GM12878 (cell line): ENCODE results near the gene LIMK1. TPM values are rescaled to one million over a fixed set of nuclear protein-coding genes. Genes with fewer than 3 reads are reported as not detected.

Experiments used
- ATF7 ChIP-seq: fragments of 450-650 bp; IDR thresholded peaks from 2 replicates; pipeline ENCODE4 v1.6.1; 2016; ENCODE audit warnings: low read depth, mild to moderate bottlenecking
- BCL11A ChIP-seq: IDR thresholded peaks from 2 replicates; pipeline ENCODE4 v1.6.1; 2011; ENCODE audit warnings: low read depth, low read length
- CHD2 ChIP-seq: IDR thresholded peaks from 2 replicates; pipeline ENCODE4 v1.6.1; 2011; ENCODE audit warnings: low read depth, low read length, improper control_type of control experiment, borderline replicate concordance
- DPF2 ChIP-seq: fragments of 450-650 bp; IDR thresholded peaks from 2 replicates; pipeline ENCODE4 v1.6.1; 2017; ENCODE audit warnings: mild to moderate bottlenecking
- EGR1 ChIP-seq, 2 experiments: IDR thresholded peaks; 1 replicate in 1 of 2; 2 replicates in 1 of 2; pipeline ENCODE4 v1.6.1; 2011 to 2012; ENCODE audit warnings: low read depth in 2 of 2, low read length in 2 of 2, borderline replicate concordance in 1 of 2, mild to moderate bottlenecking in 1 of 2, moderate library complexity in 1 of 2
- ESRRA ChIP-seq: IDR thresholded peaks from 2 replicates; pipeline ENCODE4 v1.6.1; 2012; ENCODE audit warnings: mild to moderate bottlenecking, low read length, improper control_type of control experiment
- NBN ChIP-seq: fragments of 450-650 bp; IDR thresholded peaks from 2 replicates; pipeline ENCODE4 v1.6.1; 2016
- NFXL1 ChIP-seq: fragments of 450-650 bp; IDR thresholded peaks from 2 replicates; pipeline ENCODE4 v1.6.1; 2017; ENCODE audit warnings: antibody characterized with exemption, mild to moderate bottlenecking, borderline replicate concordance
- NFYA ChIP-seq: IDR thresholded peaks from 2 replicates; pipeline ENCODE4 v1.6.1; 2011; ENCODE audit warnings: low read depth, mild to moderate bottlenecking, low read length, improper control_type of control experiment, borderline replicate concordance
- POLR2AphosphoS2 ChIP-seq: IDR thresholded peaks from 2 replicates; pipeline ENCODE4 v1.6.1; 2011; ENCODE audit warnings: low read depth, mild to moderate bottlenecking, low read length, improper control_type of control experiment, moderate library complexity
- RCOR1 ChIP-seq: conservative IDR thresholded peaks from 2 replicates; pipeline ENCODE4 v1.6.1; 2012; ENCODE audit warnings: low read depth, low read length, improper control_type of control experiment
- REST ChIP-seq: IDR thresholded peaks from 2 replicates; pipeline ENCODE4 v1.6.1; 2012; ENCODE audit warnings: mild to moderate bottlenecking, low read depth, low read length
- STAT3 ChIP-seq: IDR thresholded peaks from 2 replicates; pipeline ENCODE4 v1.6.1; 2011; ENCODE audit warnings: low read depth, low read length, improper control_type of control experiment
- SUPT20H ChIP-seq: IDR thresholded peaks from 2 replicates; pipeline ENCODE4 v1.6.1; 2011; ENCODE audit warnings: low read depth, mild to moderate bottlenecking, low read length, moderate library complexity, borderline replicate concordance; ENCODE audit not compliant: control insufficient read depth
- TAF1 ChIP-seq: IDR thresholded peaks from 2 replicates; pipeline ENCODE4 v1.6.1; 2011; ENCODE audit warnings: mild to moderate bottlenecking, low read depth, low read length, borderline replicate concordance
- ZNF24 ChIP-seq: fragments of 450-650 bp; IDR thresholded peaks from 2 replicates; pipeline ENCODE4 v1.6.1; 2017; ENCODE audit warnings: antibody characterized with exemption, mild to moderate bottlenecking
- ZZZ3 ChIP-seq: IDR thresholded peaks from 2 replicates; pipeline ENCODE4 v1.6.1; 2011; ENCODE audit warnings: low read depth; ENCODE audit not compliant: control insufficient read depth, insufficient read length
- polyA plus RNA-seq, 11 experiments: library from polyadenylated mRNA; depleted of rRNA in 4 of 11; unstranded in 6 of 11; stranded (reverse) in 5 of 11; fragments of >200 nt; fragmentation: Nextera tagmentation in 4 of 11; fragmentation: Illumina TruSeq in 1 of 11; extraction: Ambion mirVana in 4 of 11; extraction: Trizol in 1 of 11; gene quantifications; 1 replicate in 1 of 11; 2 replicates in 10 of 11; pipeline versions ENCODE4 v1.2.1 to v1.2.3, GENCODE V29; 2011 to 2016; ENCODE audit warnings: inconsistent platforms in 2 of 11, missing spikeins in 2 of 11, low read depth in 1 of 11
- total RNA-seq, 4 experiments: library from RNA; depleted of rRNA in 3 of 4; stranded (reverse); fragments of >200 nt in 3 of 4; fragmentation: Illumina TruSeq in 1 of 4; extraction: Trizol in 1 of 4; gene quantifications; 2 replicates each; pipeline versions ENCODE4 v1.2.1 to v1.2.3, GENCODE V29; 2013 to 2021
- TF ChIP-seq, protein P1 (sequence below): fragments of 450-650 bp; IDR thresholded peaks from 2 replicates; pipeline ENCODE4 v1.6.1; 2017; ENCODE audit warnings: mild to moderate bottlenecking, moderate library complexity
- TF ChIP-seq, protein P2 (sequence below): fragments of 450-650 bp; IDR thresholded peaks from 2 replicates; pipeline ENCODE4 v1.6.1; 2016; ENCODE audit warnings: mild to moderate bottlenecking
- TF ChIP-seq, protein P3 (sequence below): fragments of 450-650 bp; IDR thresholded peaks from 2 replicates; pipeline ENCODE4 v1.6.1; 2017; ENCODE audit warnings: mild to moderate bottlenecking

LIMK1 gene
- total and polyA plus RNA-seq, 10 of the 15 experiments (the other 5 are each of a cell fraction or from before 2014, with no cell fraction given) = 0.71 to 59.4 (median 28.8) TPM

GRCh38 chr7:74092964-74093471, 9.4 kb downstream of the LIMK1 start (continued):
- TF ChIP-seq, protein P1, sequence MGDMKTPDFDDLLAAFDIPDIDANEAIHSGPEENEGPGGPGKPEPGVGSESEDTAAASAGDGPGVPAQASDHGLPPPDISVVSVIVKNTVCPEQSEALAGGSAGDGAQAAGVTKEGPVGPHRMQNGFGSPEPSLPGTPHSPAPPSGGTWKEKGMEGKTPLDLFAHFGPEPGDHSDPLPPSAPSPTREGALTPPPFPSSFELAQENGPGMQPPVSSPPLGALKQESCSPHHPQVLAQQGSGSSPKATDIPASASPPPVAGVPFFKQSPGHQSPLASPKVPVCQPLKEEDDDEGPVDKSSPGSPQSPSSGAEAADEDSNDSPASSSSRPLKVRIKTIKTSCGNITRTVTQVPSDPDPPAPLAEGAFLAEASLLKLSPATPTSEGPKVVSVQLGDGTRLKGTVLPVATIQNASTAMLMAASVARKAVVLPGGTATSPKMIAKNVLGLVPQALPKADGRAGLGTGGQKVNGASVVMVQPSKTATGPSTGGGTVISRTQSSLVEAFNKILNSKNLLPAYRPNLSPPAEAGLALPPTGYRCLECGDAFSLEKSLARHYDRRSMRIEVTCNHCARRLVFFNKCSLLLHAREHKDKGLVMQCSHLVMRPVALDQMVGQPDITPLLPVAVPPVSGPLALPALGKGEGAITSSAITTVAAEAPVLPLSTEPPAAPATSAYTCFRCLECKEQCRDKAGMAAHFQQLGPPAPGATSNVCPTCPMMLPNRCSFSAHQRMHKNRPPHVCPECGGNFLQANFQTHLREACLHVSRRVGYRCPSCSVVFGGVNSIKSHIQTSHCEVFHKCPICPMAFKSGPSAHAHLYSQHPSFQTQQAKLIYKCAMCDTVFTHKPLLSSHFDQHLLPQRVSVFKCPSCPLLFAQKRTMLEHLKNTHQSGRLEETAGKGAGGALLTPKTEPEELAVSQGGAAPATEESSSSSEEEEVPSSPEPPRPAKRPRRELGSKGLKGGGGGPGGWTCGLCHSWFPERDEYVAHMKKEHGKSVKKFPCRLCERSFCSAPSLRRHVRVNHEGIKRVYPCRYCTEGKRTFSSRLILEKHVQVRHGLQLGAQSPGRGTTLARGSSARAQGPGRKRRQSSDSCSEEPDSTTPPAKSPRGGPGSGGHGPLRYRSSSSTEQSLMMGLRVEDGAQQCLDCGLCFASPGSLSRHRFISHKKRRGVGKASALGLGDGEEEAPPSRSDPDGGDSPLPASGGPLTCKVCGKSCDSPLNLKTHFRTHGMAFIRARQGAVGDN = peak; percentile 70
- TF ChIP-seq CHD2 = peak; percentile 33; the same call in 1 of the 2 replicates
- TF ChIP-seq STAT3 = no peak
- TF ChIP-seq ATF7 = no peak
- TF ChIP-seq REST = no peak
- no peak for TF ChIP-seq ZZZ3
- TF ChIP-seq POLR2AphosphoS2 = 0 out of 2 replicates have a peak, but pooled peaks have one; percentile 22
- TF ChIP-seq, protein P2, sequence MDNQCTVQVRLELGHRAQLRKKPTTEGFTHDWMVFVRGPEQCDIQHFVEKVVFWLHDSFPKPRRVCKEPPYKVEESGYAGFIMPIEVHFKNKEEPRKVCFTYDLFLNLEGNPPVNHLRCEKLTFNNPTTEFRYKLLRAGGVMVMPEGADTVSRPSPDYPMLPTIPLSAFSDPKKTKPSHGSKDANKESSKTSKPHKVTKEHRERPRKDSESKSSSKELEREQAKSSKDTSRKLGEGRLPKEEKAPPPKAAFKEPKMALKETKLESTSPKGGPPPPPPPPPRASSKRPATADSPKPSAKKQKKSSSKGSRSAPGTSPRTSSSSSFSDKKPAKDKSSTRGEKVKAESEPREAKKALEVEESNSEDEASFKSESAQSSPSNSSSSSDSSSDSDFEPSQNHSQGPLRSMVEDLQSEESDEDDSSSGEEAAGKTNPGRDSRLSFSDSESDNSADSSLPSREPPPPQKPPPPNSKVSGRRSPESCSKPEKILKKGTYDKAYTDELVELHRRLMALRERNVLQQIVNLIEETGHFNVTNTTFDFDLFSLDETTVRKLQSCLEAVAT = 0 out of 2 replicates have a peak, but pooled peaks have one; percentile 13
- TF ChIP-seq NFYA = no peak
- peak; percentile 62; the same call in 1 of the 2 replicates for TF ChIP-seq TAF1
- TF ChIP-seq, protein P3, sequence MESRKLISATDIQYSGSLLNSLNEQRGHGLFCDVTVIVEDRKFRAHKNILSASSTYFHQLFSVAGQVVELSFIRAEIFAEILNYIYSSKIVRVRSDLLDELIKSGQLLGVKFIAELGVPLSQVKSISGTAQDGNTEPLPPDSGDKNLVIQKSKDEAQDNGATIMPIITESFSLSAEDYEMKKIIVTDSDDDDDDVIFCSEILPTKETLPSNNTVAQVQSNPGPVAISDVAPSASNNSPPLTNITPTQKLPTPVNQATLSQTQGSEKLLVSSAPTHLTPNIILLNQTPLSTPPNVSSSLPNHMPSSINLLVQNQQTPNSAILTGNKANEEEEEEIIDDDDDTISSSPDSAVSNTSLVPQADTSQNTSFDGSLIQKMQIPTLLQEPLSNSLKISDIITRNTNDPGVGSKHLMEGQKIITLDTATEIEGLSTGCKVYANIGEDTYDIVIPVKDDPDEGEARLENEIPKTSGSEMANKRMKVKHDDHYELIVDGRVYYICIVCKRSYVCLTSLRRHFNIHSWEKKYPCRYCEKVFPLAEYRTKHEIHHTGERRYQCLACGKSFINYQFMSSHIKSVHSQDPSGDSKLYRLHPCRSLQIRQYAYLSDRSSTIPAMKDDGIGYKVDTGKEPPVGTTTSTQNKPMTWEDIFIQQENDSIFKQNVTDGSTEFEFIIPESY = no peak
- TF ChIP-seq SUPT20H = no peak
- TF ChIP-seq ESRRA = no peak
- no peak for TF ChIP-seq RCOR1
- no peak for TF ChIP-seq ZNF24
- TF ChIP-seq BCL11A = no peak
- TF ChIP-seq NBN = no peak
- no peak for TF ChIP-seq NFXL1
- peak in 1 of 2 experiments; percentile 70; a peak in 2 of 3 replicates for TF ChIP-seq EGR1 (IDR thresholded peaks at IDR 0.05; ENCODE audit: borderline replicate concordance in 1 of 2, low read depth in 2 of 2, low read length in 2 of 2)
- peak; percentile 62; the same call in 1 of the 2 replicates for TF ChIP-seq DPF2
